Activated T-helper 2 cell treated with anti-CD3 and anti-CD28 coated beads, Interferon-gamma antibody, Interleukin-2, Interleukin-4, amounts not matched to agents 10 μg/mL and 5 μg/mL and 100 μg/mL, durations not matched to agents 14 hours and 24 hours and 36 hours (primary cell): ENCODE data around the gene HSD3B7. TPM values are rescaled to one million over a fixed set of nuclear protein-coding genes. Genes with fewer than 3 reads are reported as not detected.

Source experiments
- DNase-seq: peaks from one replicate; pipeline ENCODE4 v3.0.0; 2021; ENCODE audit warnings: low spot score
- H3K27ac Mint-ChIP-seq: one replicate; pipeline ENCODE4 v1.8.0; 2021; ENCODE audit warnings: mixed read lengths
- H3K27me3 Mint-ChIP-seq: one replicate; pipeline ENCODE4 v1.8.0; 2021; ENCODE audit warnings: low read depth, mixed read lengths
- H3K36me3 Mint-ChIP-seq: one replicate; pipeline ENCODE4 v1.8.0; 2021; ENCODE audit warnings: low read depth, mixed read lengths
- H3K4me1 Mint-ChIP-seq: one replicate; pipeline ENCODE4 v1.8.0; 2021; ENCODE audit warnings: low read depth, mixed read lengths
- H3K4me3 Mint-ChIP-seq: one replicate; pipeline ENCODE4 v1.8.0; 2021; ENCODE audit warnings: low read depth, mild to moderate bottlenecking, moderate library complexity, mixed read lengths
- H3K9me3 Mint-ChIP-seq: one replicate; pipeline ENCODE4 v1.8.0; 2021; ENCODE audit warnings: mixed read lengths
- intact Hi-C: fragments of 100-400 bp; cut with micrococcal nuclease; formaldehyde crosslinking; loops from one replicate; pipeline ENCODE4 v1.15.1; 2023
- total RNA-seq: library from RNA; stranded (reverse); gene quantifications from 2 replicates; pipeline ENCODE4 v1.2.3, GENCODE V29; 2022

Gene HSD3B7
- total RNA-seq, 1 donor from 2014 or later = 3.3 TPM

DNA sequence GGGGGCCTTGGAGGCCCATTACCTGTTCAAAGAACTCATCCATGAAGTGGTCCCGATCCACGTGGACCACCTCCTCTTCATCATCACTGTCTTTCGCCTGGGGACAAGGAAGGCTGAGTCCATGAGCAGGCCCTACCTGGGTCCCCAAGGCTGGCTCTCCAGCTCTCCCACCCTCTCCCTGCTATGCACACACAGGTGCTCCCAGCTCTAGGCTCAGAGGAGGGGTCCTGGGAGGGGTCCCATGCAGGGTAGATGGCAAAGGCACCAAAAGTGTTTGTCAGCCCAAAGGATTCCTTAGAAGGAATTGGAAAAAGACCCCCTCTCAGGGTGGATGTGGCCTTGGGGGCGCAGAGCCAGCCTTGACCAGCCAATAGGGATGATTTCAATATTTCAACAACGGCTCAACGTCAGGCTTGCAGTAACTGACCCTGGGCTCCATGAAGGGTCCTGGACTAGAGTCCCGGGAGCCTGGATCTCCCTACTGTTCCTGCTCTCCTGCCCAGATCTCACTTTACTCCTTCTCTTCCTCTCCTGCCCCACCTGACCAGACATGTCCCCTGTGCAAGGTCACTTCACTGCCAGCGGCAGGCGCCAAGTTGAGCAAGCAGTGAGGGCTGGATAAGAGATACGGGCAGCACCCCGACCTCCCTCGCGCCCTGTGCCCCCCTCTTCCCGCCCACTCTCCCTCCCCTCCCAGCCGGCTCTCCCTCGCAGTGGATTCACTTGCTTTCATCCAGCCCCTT is 16.7 kb downstream of the HSD3B7 start:
- Mint-ChIP-seq H3K27me3 (peaks cover 6% of the 10 kb centered on the region), H3K27ac (no peak overlapping the region), H3K4me3 (no peak overlapping the region), H3K4me1 (no peaks in the 10 kb centered on the region), H3K36me3 (no peaks in the 10 kb centered on the region), H3K9me3 (no peaks in the 10 kb centered on the region)
- no peak for DNase-seq
- intact Hi-C loops = no loop called here

DNA sequence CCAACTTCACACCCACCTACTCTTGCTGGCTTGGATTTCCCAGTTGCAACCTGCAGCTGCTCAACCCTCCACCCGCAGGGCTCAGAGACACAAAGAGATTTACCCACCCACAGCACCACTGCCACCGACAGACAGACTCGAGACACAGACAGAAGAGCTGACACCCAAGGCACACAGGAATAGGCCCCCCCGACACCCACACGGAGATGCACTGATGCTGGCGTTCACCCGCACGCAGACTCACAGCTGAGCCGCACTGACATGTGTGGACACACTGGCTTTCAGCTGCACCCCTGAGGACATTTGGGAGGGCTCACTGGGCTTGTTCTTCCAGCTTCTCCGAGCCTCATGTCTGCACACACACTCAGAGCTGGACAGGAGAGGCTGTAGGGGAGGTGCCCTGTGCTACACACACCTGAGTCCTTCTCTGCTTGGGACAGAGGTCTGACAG is 17.3 kb downstream of the HSD3B7 start:
- no peak for DNase-seq
- no peaks in the 10 kb centered on the region for H3K9me3 Mint-ChIP-seq
- intact Hi-C loops = no loop called here
- H3K36me3 Mint-ChIP-seq = no peaks in the 10 kb centered on the region
- no peaks in the 10 kb centered on the region for H3K4me1 Mint-ChIP-seq
- H3K27me3 Mint-ChIP-seq = peaks cover 6% of the 10 kb centered on the region
- H3K27ac Mint-ChIP-seq = no peak overlapping the region
- no peak overlapping the region for H3K4me3 Mint-ChIP-seq

DNA sequence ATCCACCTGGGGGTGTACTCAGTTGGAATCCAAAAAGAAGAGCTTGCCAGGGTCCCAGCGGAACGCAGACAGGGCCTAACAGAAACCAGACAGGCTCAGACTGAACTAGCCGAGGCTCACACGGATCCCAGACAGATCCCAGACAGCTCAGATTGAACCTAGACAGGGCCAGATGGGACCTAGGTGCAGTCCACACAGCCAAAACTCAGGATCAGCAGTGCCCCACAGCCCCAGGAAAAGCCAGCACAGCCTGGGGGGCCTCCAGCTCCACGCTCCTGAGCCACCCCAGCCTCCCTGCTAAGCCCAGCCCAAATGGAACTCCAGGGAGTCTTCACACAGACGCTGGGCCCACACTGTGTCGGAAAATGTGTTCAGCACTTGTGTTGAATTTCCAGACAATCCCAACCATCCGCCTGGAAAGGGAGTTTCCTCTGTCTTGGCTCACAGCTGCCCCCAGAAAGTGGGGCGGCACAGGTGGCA is 17.9 kb downstream of the HSD3B7 start:
- Mint-ChIP-seq H3K9me3 (no peaks in the 10 kb centered on the region), H3K4me1 (no peaks in the 10 kb centered on the region), H3K4me3 (no peak overlapping the region), H3K27me3 (peaks cover 6% of the 10 kb centered on the region), H3K36me3 (no peaks in the 10 kb centered on the region), H3K27ac (no peak overlapping the region)
- intact Hi-C loops = no loop called here
- DNase-seq = no peak

GRCh38 chr16:31003744-31004143 is 18.7 kb downstream of the HSD3B7 start:
- Mint-ChIP-seq H3K27me3 (peaks cover 6% of the 10 kb centered on the region), H3K9me3 (no peaks in the 10 kb centered on the region), H3K27ac (no peak overlapping the region), H3K36me3 (no peaks in the 10 kb centered on the region), H3K4me3 (no peak overlapping the region), H3K4me1 (no peaks in the 10 kb centered on the region)
- DNase-seq = no peak
- intact Hi-C loops = no loop called here

DNA sequence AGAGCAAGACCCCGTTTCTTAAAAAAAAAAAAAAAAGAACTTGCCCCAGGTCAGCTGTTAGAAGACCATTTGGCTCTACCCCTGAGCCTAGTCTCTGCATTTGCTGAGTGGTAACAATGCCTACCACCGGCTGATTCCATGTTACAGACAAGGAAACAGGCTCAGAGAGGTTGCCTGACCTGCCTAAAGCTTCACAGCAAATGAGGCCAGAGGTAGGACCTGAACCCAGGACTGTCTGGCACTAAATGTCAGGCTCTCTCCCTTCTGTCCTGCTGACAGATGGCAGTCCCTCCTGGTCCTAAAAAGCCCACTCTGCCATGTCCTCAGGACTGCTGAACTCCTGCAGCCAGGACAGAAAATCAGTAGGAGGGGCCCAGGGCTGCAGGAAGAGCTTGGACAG is 19.7 kb downstream of the HSD3B7 start:
- no peak for DNase-seq
- intact Hi-C loops = no loop called here
- Mint-ChIP-seq H3K27me3 (peaks cover 13% of the 10 kb centered on the region), H3K9me3 (no peaks in the 10 kb centered on the region), H3K27ac (no peak overlapping the region), H3K4me3 (no peak overlapping the region), H3K36me3 (no peaks in the 10 kb centered on the region), H3K4me1 (no peaks in the 10 kb centered on the region)

GRCh38 chr16:31005350-31006085 is 20.5 kb downstream of the HSD3B7 start:
- Mint-ChIP-seq H3K36me3 (no peaks in the 10 kb centered on the region), H3K27me3 (peaks cover 18% of the 10 kb centered on the region), H3K9me3 (no peaks in the 10 kb centered on the region), H3K4me3 (no peak overlapping the region), H3K4me1 (peaks cover 3% of the 10 kb centered on the region), H3K27ac (no peak overlapping the region)
- intact Hi-C loops = no loop called here
- DNase-seq = no peak

- H3K4me1 Mint-ChIP-seq = peaks cover 3% of the 10 kb centered on the region
- no peaks in the 10 kb centered on the region for H3K9me3 Mint-ChIP-seq
- H3K36me3 Mint-ChIP-seq = no peaks in the 10 kb centered on the region
- no peak overlapping the region for H3K4me3 Mint-ChIP-seq
- intact Hi-C loops = no loop called here
- H3K27ac Mint-ChIP-seq = no peak overlapping the region
- H3K27me3 Mint-ChIP-seq = peaks cover 21% of the 10 kb centered on the region
- DNase-seq = no peak
Observed at GRCh38 chr16:31006086-31006385, 21.0 kb downstream of the HSD3B7 start.

GRCh38 chr16:31006589-31006988 is 21.6 kb downstream of the HSD3B7 start:
- Mint-ChIP-seq H3K4me3 (no peak overlapping the region), H3K36me3 (no peaks in the 10 kb centered on the region), H3K27ac (no peak overlapping the region), H3K9me3 (no peaks in the 10 kb centered on the region), H3K4me1 (peaks cover 3% of the 10 kb centered on the region), H3K27me3 (peaks cover 27% of the 10 kb centered on the region)
- DNase-seq = no peak
- intact Hi-C loops = no loop called here

- intact Hi-C loops = no loop called here
- Mint-ChIP-seq H3K4me1 (peaks cover 3% of the 10 kb centered on the region), H3K36me3 (no peaks in the 10 kb centered on the region), H3K27ac (no peak overlapping the region), H3K9me3 (no peaks in the 10 kb centered on the region), H3K27me3 (peaks cover 37% of the 10 kb centered on the region), H3K4me3 (no peak overlapping the region)
- DNase-seq = no peak
Observed at GRCh38 chr16:31007684-31008083, 22.7 kb downstream of the HSD3B7 start.

GRCh38 chr16:31008149-31008548 is 23.1 kb downstream of the HSD3B7 start:
- Mint-ChIP-seq H3K27me3 (peaks cover 40% of the 10 kb centered on the region), H3K27ac (no peak overlapping the region), H3K4me1 (peaks cover 3% of the 10 kb centered on the region), H3K36me3 (no peaks in the 10 kb centered on the region), H3K4me3 (no peak overlapping the region), H3K9me3 (no peaks in the 10 kb centered on the region)
- intact Hi-C loops = no loop called here
- DNase-seq = no peak

- intact Hi-C loops = no loop called here
- H3K4me1 Mint-ChIP-seq = peaks cover 3% of the 10 kb centered on the region
- H3K4me3 Mint-ChIP-seq = no peak overlapping the region
- no peaks in the 10 kb centered on the region for H3K36me3 Mint-ChIP-seq
- no peak for DNase-seq
- peaks cover 44% of the 10 kb centered on the region for H3K27me3 Mint-ChIP-seq
- H3K27ac Mint-ChIP-seq = no peak overlapping the region
- no peaks in the 10 kb centered on the region for H3K9me3 Mint-ChIP-seq
Observed at GRCh38 chr16:31008551-31008950, 23.5 kb downstream of the HSD3B7 start.

DNA sequence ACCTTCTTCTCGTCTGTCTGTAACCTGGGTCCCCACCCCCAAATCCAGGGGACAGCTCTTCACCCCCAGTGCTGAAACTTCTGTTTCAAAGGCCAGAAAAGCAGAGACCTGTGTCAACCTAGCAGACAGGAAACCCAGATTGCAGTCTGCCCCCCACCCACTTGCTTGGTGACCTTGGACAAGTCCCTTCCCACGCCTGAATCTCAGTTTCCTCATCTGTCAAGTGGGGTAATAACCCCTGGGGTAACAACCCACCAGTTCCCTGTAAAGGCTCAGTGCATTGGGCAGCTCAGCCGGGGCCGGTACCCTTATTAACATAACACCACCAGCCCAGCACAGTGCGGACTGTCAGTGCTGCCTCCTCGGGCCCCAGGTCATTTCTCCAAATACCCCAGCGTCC is 24.1 kb downstream of the HSD3B7 start:
- intact Hi-C loops = no loop called here
- Mint-ChIP-seq H3K27me3 (peaks cover 47% of the 10 kb centered on the region), H3K4me1 (peaks cover 3% of the 10 kb centered on the region), H3K4me3 (no peak overlapping the region), H3K36me3 (no peaks in the 10 kb centered on the region), H3K27ac (no peak overlapping the region), H3K9me3 (no peaks in the 10 kb centered on the region)
- no peak for DNase-seq

- intact Hi-C loops = no loop called here
- Mint-ChIP-seq H3K27ac (no peak overlapping the region), H3K27me3 (peaks cover 48% of the 10 kb centered on the region)
Observed at GRCh38 chr16:31009894-31010584, 25.0 kb downstream of the HSD3B7 start.

More at GRCh38 chr16:31009894-31010584, 25.0 kb downstream of the HSD3B7 start:
- peak overlapping the region; percentile 60 for H3K4me3 Mint-ChIP-seq
- peaks cover 3% of the 10 kb centered on the region for H3K4me1 Mint-ChIP-seq
- H3K36me3 Mint-ChIP-seq = no peaks in the 10 kb centered on the region
- no peak for DNase-seq
- no peaks in the 10 kb centered on the region for H3K9me3 Mint-ChIP-seq
